GM23338 (cell line): ENCODE results near the gene CCDC152.
"Not testable (repeated sequence)": the region's sequence is repeated elsewhere in the genome, so short reads cannot be mapped to it uniquely, and the experiment has no call there.

ENCODE experiments used
- EZH2phosphoT487 ChIP-seq: fragments of 200-600 bp; sonication (generic); IDR thresholded peaks from one replicate; pipeline ENCODE4 v1.8.1; 2018; ENCODE audit warnings: antibody characterized with exemption; ENCODE audit not compliant: unreplicated experiment
- TF ChIP-seq, protein P1 (sequence below), 2 experiments: fragments of 200-600 bp in 1 of 2; sonication (generic) in 1 of 2; conservative IDR thresholded peaks; 2 replicates each; pipeline versions ENCODE4 v1.5.1 to v1.6.1; 2016 to 2017; ENCODE audit warnings: antibody characterized with exemption in 2 of 2, low read depth in 2 of 2, mild to moderate bottlenecking in 2 of 2, moderate library complexity in 1 of 2

GRCh38 chr5:42816546-42816945 lies 59.9 kb downstream of the CCDC152 start:
- TF ChIP-seq, protein P1, sequence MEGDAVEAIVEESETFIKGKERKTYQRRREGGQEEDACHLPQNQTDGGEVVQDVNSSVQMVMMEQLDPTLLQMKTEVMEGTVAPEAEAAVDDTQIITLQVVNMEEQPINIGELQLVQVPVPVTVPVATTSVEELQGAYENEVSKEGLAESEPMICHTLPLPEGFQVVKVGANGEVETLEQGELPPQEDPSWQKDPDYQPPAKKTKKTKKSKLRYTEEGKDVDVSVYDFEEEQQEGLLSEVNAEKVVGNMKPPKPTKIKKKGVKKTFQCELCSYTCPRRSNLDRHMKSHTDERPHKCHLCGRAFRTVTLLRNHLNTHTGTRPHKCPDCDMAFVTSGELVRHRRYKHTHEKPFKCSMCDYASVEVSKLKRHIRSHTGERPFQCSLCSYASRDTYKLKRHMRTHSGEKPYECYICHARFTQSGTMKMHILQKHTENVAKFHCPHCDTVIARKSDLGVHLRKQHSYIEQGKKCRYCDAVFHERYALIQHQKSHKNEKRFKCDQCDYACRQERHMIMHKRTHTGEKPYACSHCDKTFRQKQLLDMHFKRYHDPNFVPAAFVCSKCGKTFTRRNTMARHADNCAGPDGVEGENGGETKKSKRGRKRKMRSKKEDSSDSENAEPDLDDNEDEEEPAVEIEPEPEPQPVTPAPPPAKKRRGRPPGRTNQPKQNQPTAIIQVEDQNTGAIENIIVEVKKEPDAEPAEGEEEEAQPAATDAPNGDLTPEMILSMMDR (conservative IDR thresholded peaks at IDR 0.05; ENCODE audit: low read depth in 2 of 2), result not testable (repeated sequence)
- TF ChIP-seq EZH2phosphoT487, result not testable (repeated sequence)
